Measurements from ENCODE around the gene ADGRL1.

DNA sequence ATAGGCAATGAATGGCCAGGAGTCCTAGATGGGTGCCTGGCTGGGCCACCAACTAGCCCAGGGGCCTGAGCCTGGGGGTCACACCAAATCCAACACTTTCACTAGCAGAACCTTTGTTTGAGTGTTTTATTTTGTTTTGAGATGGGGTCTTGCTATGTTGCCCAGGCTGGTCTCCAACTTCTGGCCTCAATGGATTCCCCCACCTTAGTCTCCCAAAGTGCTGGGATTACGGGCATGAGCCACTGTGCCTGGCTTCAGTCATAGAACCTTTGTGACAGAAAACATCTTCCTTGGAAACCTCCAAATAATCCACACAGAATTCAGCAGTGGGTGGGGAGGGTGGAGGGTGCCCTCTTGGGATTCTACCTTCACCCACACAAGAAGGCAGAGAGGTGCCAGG, 94.5 kb downstream of the ADGRL1 start:
- TF ChIP-seq, protein P1, sequence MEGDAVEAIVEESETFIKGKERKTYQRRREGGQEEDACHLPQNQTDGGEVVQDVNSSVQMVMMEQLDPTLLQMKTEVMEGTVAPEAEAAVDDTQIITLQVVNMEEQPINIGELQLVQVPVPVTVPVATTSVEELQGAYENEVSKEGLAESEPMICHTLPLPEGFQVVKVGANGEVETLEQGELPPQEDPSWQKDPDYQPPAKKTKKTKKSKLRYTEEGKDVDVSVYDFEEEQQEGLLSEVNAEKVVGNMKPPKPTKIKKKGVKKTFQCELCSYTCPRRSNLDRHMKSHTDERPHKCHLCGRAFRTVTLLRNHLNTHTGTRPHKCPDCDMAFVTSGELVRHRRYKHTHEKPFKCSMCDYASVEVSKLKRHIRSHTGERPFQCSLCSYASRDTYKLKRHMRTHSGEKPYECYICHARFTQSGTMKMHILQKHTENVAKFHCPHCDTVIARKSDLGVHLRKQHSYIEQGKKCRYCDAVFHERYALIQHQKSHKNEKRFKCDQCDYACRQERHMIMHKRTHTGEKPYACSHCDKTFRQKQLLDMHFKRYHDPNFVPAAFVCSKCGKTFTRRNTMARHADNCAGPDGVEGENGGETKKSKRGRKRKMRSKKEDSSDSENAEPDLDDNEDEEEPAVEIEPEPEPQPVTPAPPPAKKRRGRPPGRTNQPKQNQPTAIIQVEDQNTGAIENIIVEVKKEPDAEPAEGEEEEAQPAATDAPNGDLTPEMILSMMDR (IDR thresholded peaks at IDR 0.05; ENCODE audit: extremely low read depth in 1 of 2, insufficient read depth in 1 of 2, low read depth in 1 of 2, low read length in 2 of 2), result no peak
- no peak for TF ChIP-seq POLR2AphosphoS5 (IDR thresholded peaks at IDR 0.05; ENCODE audit: insufficient read depth, low read depth, low read length)
- no peak for TF ChIP-seq EZH2 (IDR thresholded peaks at IDR 0.05; ENCODE audit: borderline replicate concordance, low read depth, low read length, severe bottlenecking)
